Heart right ventricle (tissue), 16 donors: ENCODE results near the gene UEVLD. TPM values are rescaled to one million over a fixed set of nuclear protein-coding genes. Genes with fewer than 3 reads are reported as not detected.

Experiments
- ATAC-seq, 8 donors: fragments of 200-7000 bp; cut with Tn5 transposase; one replicate each; pipeline ENCODE4 v1.9.1; 2020; ENCODE audit warnings: mild to moderate bottlenecking in 8 of 8, moderate library complexity in 8 of 8, moderate number of reproducible peaks in 1 of 8
- DNase-seq, 2 donors: peaks; one replicate each; pipeline ENCODE4 v3.0.0-alpha.2; 2020
- H3K27ac ChIP-seq, 10 donors: fragments of 200-600 bp; sonication (generic) in 2 of 10; one replicate each; pipeline versions ENCODE4 v1.5.0 to v1.8.0; 2020 to 2022; ENCODE audit warnings: mild to moderate bottlenecking in 3 of 10
- H3K27me3 ChIP-seq, 7 donors: fragments of 200-600 bp; one replicate each; pipeline ENCODE4 v1.8.0; 2021 to 2022; ENCODE audit warnings: mild to moderate bottlenecking in 2 of 7
- H3K36me3 ChIP-seq, 9 donors: fragments of 200-600 bp; sonication (generic) in 1 of 9; one replicate each; pipeline versions ENCODE4 v1.5.0 to v1.8.0; 2020 to 2022; ENCODE audit warnings: mild to moderate bottlenecking in 2 of 9
- H3K4me1 ChIP-seq, 9 donors: fragments of 200-600 bp; sonication (generic) in 1 of 9; one replicate each; pipeline versions ENCODE4 v1.5.0 to v1.8.0; 2020 to 2022; ENCODE audit warnings: mild to moderate bottlenecking in 4 of 9
- H3K4me3 ChIP-seq, 10 donors: fragments of 200-600 bp; sonication (generic) in 2 of 10; one replicate each; pipeline versions ENCODE4 v1.5.0 to v1.8.0; 2020 to 2022; ENCODE audit warnings: mild to moderate bottlenecking in 7 of 10, moderate library complexity in 2 of 10
- H3K9me3 ChIP-seq, 11 donors: fragments of 200-600 bp in 10 of 11; sonication (generic) in 2 of 11; one replicate each; pipeline versions ENCODE4 v1.5.0 to v1.8.0; 2013 to 2022; ENCODE audit warnings: mild to moderate bottlenecking in 2 of 11, control low read depth in 1 of 11, moderate library complexity in 1 of 11
- WGBS, 2 donors: extraction: QIAGEN DNeasy Blood & Tissue Kit; methylation state at CpG; one replicate each; pipeline ENCODE4 v1.1.7; 2013; ENCODE audit warnings: inconsistent platforms in 1 of 2; 5-methylcytosine and 5-hydroxymethylcytosine counted together
- intact Hi-C, 10 donors: fragments of 100-400 bp; cut with DNase I; formaldehyde crosslinking; loops; one replicate each; pipeline versions ENCODE4 v1.11.1 to v1.14.2; 2022
- long read RNA-seq, 3 donors: library from polyadenylated mRNA; unstranded; transcript quantifications; one replicate each; pipeline ENCODE4 v2.0.0, GENCODE V29; 2020 to 2021
- polyA plus RNA-seq, 2 donors: library from polyadenylated mRNA; stranded (reverse); fragments of 200-250 nt; gene quantifications; one replicate each; pipeline ENCODE4 v1.2.3, GENCODE V29; 2013
- total RNA-seq, 10 donors: library from RNA; stranded (reverse); fragmentation: NEBNext Ultra II Directional in 3 of 10; extraction: Animal tissue kit (Norgen Biotek cat#: 25700) in 3 of 10; gene quantifications; one replicate each; pipeline versions ENCODE4 v1.2.1 to v1.2.4, GENCODE V29; 2021 to 2023
- TF ChIP-seq, protein P1 (sequence below), 9 donors: fragments of 200-600 bp; sonication (generic) in 2 of 9; IDR thresholded peaks; one replicate each; pipeline versions ENCODE4 v1.5.0 to v1.8.0; 2021 to 2022; ENCODE audit warnings: antibody characterized with exemption in 9 of 9, mild to moderate bottlenecking in 5 of 9, moderate library complexity in 1 of 9
- donor health status: Arrhythmogenic right ventricular cardiomyopathy.
- donor health status: ischemic (EF 13 %, LVEDD 7.1; RV severe dilation, severe dysfunction).
- donor health status: healthy with polysubstance abuse.
- donor health status: DM: no; HTN: yes; CAD: no.
- donor health status: DM: no; HTN: no; CAD: no.
- donor health status: ischemic (EF 25% LVEDD 6.9; RV normal size, moderate dysfunction).
- donor health status: ischemic (EF 25% LVEDD 5.7; RV mildly dilated, moderate dysfunction).
- donor health status: healthy.
- donor health status: DM: yes; HTN: yes; CAD: no.
- donor health status: Ischemic cardiomyopathy.
- donor health status: ischemic (EF 35%, LVEDD 5.7; RV mildly dilated, moderate dysfunction).
- donor health status: nonischemic (EF 11% LVEDD 7.7; RV severe dilation, severe dysfunction).
- donor health status: DM: yes; HTN: yes; CAD: no.
- donor health status: PGD.
- donor health status: ischemic (EF 29% LVEDD 5.4; RV normal size, mild dysfunction).
- donor health status: nonischemic (EF 23%, LVEDD 6.1; RV moderate dilation, normal function).

The UEVLD gene
- total RNA-seq (10 to 100 TPM; 13.7 to 25.8 (median 18.6) TPM), polyA plus RNA-seq (1 to 10 TPM; 5.6 to 7.1 TPM)
- long read RNA-seq, donor 1, full-length matches to known transcripts, result 25 of 32 reads
- long read RNA-seq, donor 1, partial matches to known transcripts, result 1 of 32 reads
- long read RNA-seq, donor 1, other reads (novel, unspliced or antisense), result 6 of 32 reads
- long read RNA-seq, donor 2, full-length matches to known transcripts, result 32 of 38 reads
- long read RNA-seq, donor 2, partial matches to known transcripts, result 1 of 38 reads
- long read RNA-seq, donor 2, other reads (novel, unspliced or antisense), result 5 of 38 reads
- long read RNA-seq, donor 3, full-length matches to known transcripts, result 58 of 88 reads
- long read RNA-seq, donor 3, partial matches to known transcripts, result 5 of 88 reads
- long read RNA-seq, donor 3, other reads (novel, unspliced or antisense), result 25 of 88 reads

DNA sequence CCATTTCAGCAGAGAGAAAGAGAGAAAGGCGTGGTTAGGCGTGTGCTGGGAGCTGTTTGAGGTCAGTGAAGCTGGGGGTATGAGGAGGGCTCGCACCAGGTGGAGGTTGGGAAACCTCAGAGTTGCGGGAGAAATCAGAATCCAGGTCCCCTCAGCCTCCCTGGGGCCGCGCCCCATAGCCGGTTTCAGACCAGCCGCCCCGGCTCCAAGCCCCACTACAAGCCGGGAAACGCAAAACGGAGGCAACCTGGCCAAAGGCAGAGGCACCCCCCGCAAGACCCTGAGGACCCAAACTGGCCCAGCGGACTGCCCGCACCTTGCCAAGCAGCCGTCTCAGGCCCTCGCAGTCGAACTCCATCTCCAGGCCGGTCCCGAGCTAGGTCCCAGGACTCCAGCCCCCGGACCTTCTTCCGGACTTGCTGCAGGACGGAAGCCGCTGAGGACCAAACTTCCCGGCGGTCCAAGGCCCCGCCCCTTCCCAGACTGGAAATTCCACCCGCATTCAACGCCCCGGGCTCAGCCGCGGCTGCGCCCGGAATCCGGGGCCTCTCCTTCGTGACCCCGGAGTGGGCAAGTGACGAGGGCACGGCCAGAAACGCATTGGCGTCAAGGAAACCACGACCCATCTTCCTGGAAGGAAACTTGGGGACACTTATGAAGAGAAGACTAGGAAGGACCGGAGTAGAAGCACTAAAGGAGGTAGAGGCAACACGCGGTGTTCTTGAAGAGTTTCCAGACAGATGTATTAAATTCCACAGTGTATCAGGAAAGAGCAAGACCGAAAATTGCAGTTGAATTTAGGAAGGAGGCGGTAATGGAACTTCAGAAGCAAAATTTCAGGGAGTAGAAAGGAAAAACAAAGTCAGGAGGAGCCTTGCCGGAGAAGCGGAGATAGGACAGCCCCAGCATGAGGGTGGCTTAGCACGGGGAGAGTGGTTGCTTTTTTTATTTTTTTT, at the start of gene UEVLD:
TSS of gene UEVLD (minus strand) at position 438 of the 956 bp plus-strand sequence. CDS start at position 358, 80 bp downstream.
- H3K4me3 ChIP-seq, result peak within 1 kb of the TSS; percentile 70 to 98 (median 86)
- H3K27ac ChIP-seq, result peak within 1 kb of the TSS; percentile 71 to 92 (median 87)
- no peaks in the 10 kb centered on the region for H3K27me3 ChIP-seq
- TF ChIP-seq, protein P1, sequence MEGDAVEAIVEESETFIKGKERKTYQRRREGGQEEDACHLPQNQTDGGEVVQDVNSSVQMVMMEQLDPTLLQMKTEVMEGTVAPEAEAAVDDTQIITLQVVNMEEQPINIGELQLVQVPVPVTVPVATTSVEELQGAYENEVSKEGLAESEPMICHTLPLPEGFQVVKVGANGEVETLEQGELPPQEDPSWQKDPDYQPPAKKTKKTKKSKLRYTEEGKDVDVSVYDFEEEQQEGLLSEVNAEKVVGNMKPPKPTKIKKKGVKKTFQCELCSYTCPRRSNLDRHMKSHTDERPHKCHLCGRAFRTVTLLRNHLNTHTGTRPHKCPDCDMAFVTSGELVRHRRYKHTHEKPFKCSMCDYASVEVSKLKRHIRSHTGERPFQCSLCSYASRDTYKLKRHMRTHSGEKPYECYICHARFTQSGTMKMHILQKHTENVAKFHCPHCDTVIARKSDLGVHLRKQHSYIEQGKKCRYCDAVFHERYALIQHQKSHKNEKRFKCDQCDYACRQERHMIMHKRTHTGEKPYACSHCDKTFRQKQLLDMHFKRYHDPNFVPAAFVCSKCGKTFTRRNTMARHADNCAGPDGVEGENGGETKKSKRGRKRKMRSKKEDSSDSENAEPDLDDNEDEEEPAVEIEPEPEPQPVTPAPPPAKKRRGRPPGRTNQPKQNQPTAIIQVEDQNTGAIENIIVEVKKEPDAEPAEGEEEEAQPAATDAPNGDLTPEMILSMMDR (IDR thresholded peaks at IDR 0.05), result no peak
- DNase-seq (peak; percentile 89 to 93), ATAC-seq (peak; percentile 96 to 99 (median 99))
- WGBS, 2 donors, result 0 to 1% methylated on average over 50 of the region's 50 CpGs
- H3K4me1 ChIP-seq, result peaks cover 0 to 48% (median 35%) of the 10 kb centered on the region in 9 donors
- peaks cover 0 to 8% (median 0%) of the 10 kb centered on the region in 9 donors for H3K36me3 ChIP-seq
- no peaks in the 10 kb centered on the region for H3K9me3 ChIP-seq
- intact Hi-C loops, result loop anchor here in 7 of 10 donors (1.0 to 10.0 kb wide), 7 partner anchors 46 to 144 kb away; partner anchors contain the start of genes SPTY2D1 (in 6 of the 7), IGSF22 (in 1 of the 7) and TSG101 (in 1 of the 7)

DNA sequence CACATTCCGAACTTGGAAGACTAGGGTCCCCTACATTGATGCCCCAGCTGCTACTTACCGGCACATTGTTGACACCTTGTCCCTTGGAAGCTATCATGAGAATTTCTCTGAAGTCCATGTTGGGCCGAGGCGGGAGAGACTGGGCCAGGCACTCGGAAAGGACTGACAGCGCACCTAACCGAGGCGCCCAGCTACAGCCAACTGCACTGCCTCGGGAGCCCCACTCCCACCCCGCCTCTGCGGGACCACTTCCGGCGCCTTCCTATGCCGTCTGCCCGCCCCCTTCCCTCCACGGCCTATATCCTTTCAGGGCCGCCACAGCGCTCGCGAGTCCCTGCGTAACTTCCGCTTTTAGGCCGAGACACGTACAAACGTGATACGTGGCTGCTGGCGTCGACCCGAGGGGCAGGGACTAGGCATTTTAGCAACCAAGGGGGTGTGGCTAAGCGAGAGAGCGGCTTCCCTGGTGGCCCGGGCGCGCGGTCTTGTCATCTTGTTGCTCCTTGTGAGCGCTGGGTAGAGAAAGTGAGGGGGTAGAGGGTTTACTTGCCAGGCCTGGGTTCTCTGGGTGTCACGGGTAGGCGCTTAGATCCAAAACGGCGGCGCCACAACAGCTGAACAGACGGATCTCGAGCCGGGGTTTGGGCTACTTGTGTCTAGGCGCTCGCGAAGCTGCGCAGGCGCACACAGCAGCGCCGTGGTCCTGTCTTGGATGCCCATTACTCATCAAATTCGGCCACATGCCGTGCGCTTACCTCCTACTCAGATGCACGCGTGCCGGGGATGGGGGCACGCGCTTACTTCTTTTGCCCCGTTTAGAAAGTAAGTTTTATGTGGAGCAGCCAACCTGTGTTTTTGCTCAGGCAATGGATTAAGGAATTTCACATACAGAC, 45.9 kb upstream of the UEVLD start, which contains the start of gene SPTY2D1:
TSS of gene SPTY2D1 (minus strand) at position 203 of the 893 bp plus-strand sequence. CDS start at position 118, 85 bp downstream.
- H3K36me3 ChIP-seq, result peaks cover 0 to 3% (median 0%) of the 10 kb centered on the region in 9 donors
- TF ChIP-seq, protein P1 (IDR thresholded peaks at IDR 0.05), result peak in 2 of 9 donors; percentile 14 to 20
- ATAC-seq, result peak; percentile 99 to 100 (median 100)

DNA sequence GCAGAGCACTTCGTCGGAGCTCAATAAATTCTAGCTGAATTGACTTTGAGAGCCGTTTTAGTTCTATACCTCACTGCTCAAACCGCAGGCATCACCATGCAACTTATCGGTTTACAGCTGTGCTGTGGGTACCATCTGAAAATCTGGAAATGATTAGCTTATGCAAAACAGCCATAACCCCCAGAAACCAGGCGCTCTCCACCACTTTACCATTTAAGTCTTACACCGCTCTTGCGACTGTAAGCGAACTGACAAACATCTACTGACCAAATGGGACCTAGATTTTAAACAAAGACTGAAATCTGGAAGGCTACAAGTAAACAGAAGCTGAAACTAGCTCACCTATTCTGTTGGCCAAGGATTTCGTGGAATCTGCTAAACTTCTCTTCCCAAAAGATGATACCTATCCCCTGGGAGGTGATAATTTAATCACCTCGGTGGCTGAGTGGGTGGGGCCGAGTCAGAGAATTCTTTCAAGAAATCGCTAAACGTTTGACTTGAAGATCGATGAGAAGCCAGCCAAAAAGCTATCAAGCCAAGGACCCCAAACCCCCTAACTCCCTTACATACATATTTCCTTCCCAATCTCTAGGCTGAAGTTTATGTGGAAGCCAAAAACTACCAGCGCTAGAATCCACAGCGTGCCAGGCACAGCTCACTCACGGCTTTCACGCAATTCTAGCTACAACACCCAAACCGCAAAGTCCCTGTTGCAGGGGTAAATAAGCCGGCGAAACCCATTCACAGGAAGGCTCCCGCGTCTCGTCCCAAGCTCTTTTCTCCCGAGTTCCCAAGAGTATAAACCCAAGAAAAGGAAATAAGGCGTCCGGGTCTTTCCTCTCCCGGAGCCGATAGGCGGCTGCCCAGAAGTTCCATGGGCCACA, 45.0 kb upstream of the UEVLD start:
- intact Hi-C loops, result loop anchor here in 7 of 10 donors (1.0 to 10.0 kb wide), 10 partner anchors 45 to 313 kb away; partner anchors contain the start of genes UEVLD (in 6 of the 7), TMEM86A (in 5 of the 7), GTF2H1 (in 3 of the 7) and HPS5 (in 3 of the 7)
- DNase-seq, result peak in 1 of 2 donors; percentile 10
- 8 to 10% methylated on average over 31 of the region's 31 CpGs for WGBS, 2 donors
- Histone ChIP-seq H3K4me3 (peak overlapping the region; percentile 65 to 96 (median 81)), H3K36me3 (peaks cover 0 to 6% (median 0%) of the 10 kb centered on the region in 9 donors), H3K9me3 (no peaks in the 10 kb centered on the region), H3K4me1 (peaks cover 4 to 44% (median 13%) of the 10 kb centered on the region in 9 donors), H3K27me3 (no peaks in the 10 kb centered on the region), H3K27ac (peak overlapping the region; percentile 83 to 96 (median 94))
- no peak for ATAC-seq
- TF ChIP-seq, protein P1 (IDR thresholded peaks at IDR 0.05), result no peak

More for the DNA sequence above, 45.9 kb upstream of the UEVLD start, which contains the start of gene SPTY2D1:
- H3K27ac ChIP-seq, result peak within 1 kb of the TSS; percentile 83 to 96 (median 94)
- intact Hi-C loops, result loop anchor here in 8 of 10 donors (1.0 to 10.0 kb wide), 12 partner anchors 46 to 314 kb away; partner anchors contain the start of genes TMEM86A (in 6 of the 8), UEVLD (in 6 of the 8), GTF2H1 (in 3 of the 8) and HPS5 (in 3 of the 8)
- peak within 1 kb of the TSS; percentile 65 to 96 (median 81) for H3K4me3 ChIP-seq
- H3K9me3 ChIP-seq, result peaks cover 0 to 4% (median 0%) of the 10 kb centered on the region in 11 donors
- DNase-seq, result peak; percentile 99 to 100
- H3K4me1 ChIP-seq, result peaks cover 4 to 37% (median 13%) of the 10 kb centered on the region in 9 donors
- no peaks in the 10 kb centered on the region for H3K27me3 ChIP-seq
- WGBS, 2 donors, result 0% methylated on average over 60 of the region's 60 CpGs
